Esophagus squamous epithelium (tissue), 5 donors: Measurements from ENCODE around the gene RAB8A. TPM values are rescaled to one million over a fixed set of nuclear protein-coding genes. Genes with fewer than 3 reads are reported as not detected.

Experiments used
- DNase-seq: peaks from one replicate; lab custom pipeline; 2025; lab: John Stamatoyannopoulos, UW
- H3K27ac ChIP-seq, 4 donors: fragments of 200-600 bp; sonication (generic); one replicate each; pipeline ENCODE4 v1.5.1; 2016 to 2019; ENCODE audit warnings: mild to moderate bottlenecking in 1 of 4
- H3K27me3 ChIP-seq, 4 donors: fragments of 200-600 bp; sonication (generic); 1 replicate in 3 of 4; 2 replicates in 1 of 4; pipeline versions ENCODE4 v1.5.1 to v1.6.0; 2017 to 2021; ENCODE audit warnings: antibody characterized with exemption in 1 of 4
- H3K36me3 ChIP-seq, 3 donors: fragments of 200-600 bp; sonication (generic); one replicate each; pipeline ENCODE4 v1.5.1; 2016 to 2019
- H3K4me1 ChIP-seq, 3 donors: fragments of 200-600 bp; sonication (generic); one replicate each; pipeline ENCODE4 v1.5.1; 2017 to 2019
- H3K4me3 ChIP-seq, 4 donors: fragments of 200-600 bp; sonication (generic); 1 replicate in 3 of 4; 2 replicates in 1 of 4; pipeline ENCODE4 v1.5.1; 2016 to 2019; ENCODE audit warnings: mild to moderate bottlenecking in 2 of 4, moderate library complexity in 1 of 4
- H3K9me3 ChIP-seq, 3 donors: fragments of 200-600 bp; sonication (generic); one replicate each; pipeline ENCODE4 v1.5.1; 2016 to 2019
- POLR2A ChIP-seq, 4 donors: fragments of 450-650 bp; IDR thresholded peaks; one replicate each; pipeline ENCODE4 v1.6.1; 2017; ENCODE audit warnings: antibody characterized with exemption in 4 of 4, mild to moderate bottlenecking in 4 of 4, moderate library complexity in 3 of 4
- WGBS, 2 donors: methylation state at CpG; one replicate each; pipeline ENCODE4 v1.1.5; 2018; 5-methylcytosine and 5-hydroxymethylcytosine counted together
- intact Hi-C: fragments of 100-400 bp; cut with DNase I; formaldehyde crosslinking; loops from one replicate; pipeline ENCODE4 v1.15.0; 2022
- total RNA-seq, 4 donors: library from RNA; depleted of rRNA; stranded (reverse); fragments of >200 nt; gene quantifications; one replicate each; pipeline ENCODE4 v1.1.0, GENCODE V29; 2016
- TF ChIP-seq, protein P1 (sequence below), 6 experiments: fragments of 450-650 bp in 4 of 6; fragments of 200-600 bp in 2 of 6; sonication (generic) in 2 of 6; IDR thresholded peaks; one replicate each; pipeline ENCODE4 v1.5.1; 2016 to 2019; ENCODE audit warnings: antibody characterized with exemption in 6 of 6, mild to moderate bottlenecking in 4 of 6, moderate library complexity in 4 of 6
- donor health status: DM: yes; HTN: yes; CAD: no.

The RAB8A gene
- total RNA-seq, 4 donors from 2014 or later, result 39.5 to 70.9 (median 46.4) TPM

DNA sequence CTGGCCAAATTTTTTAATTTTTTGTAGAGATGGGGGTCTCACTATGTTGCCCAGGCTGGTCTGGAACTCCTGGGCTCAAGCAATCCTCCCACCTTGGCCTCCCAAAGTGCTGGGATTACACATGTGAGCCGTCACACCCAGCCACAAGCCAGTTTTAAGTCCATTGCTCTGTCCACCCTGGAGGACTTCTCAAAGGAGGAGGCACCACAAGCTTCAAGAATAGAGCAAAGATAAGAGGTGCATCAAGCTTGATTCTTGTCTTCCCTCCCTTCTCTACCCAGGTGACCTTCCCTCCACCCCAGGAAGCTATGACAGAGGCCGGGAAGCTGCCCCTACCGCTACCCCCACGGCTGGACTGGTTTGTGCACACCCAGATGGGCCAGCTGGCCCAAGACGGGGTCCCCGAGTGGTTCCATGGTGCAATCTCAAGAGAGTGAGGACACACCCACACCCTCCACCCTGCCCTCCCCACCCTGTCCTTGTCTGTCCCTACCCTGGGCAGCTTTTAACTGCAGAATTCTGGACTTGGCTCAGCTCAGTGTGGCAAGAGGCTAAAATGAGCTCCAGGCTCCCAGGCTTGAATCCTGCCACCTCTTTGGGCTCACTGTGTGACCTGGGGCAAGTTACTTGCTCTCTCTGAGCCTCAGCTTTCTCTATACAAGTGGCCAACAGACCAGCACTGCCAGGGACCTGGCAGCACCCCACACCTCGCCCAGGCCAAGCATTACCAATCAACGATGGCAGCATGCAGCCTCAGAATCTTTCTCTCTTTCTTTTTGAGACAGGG, 36.9 kb downstream of the RAB8A start:
- no peak for TF ChIP-seq POLR2A (IDR thresholded peaks at IDR 0.05)
- TF ChIP-seq, protein P1, sequence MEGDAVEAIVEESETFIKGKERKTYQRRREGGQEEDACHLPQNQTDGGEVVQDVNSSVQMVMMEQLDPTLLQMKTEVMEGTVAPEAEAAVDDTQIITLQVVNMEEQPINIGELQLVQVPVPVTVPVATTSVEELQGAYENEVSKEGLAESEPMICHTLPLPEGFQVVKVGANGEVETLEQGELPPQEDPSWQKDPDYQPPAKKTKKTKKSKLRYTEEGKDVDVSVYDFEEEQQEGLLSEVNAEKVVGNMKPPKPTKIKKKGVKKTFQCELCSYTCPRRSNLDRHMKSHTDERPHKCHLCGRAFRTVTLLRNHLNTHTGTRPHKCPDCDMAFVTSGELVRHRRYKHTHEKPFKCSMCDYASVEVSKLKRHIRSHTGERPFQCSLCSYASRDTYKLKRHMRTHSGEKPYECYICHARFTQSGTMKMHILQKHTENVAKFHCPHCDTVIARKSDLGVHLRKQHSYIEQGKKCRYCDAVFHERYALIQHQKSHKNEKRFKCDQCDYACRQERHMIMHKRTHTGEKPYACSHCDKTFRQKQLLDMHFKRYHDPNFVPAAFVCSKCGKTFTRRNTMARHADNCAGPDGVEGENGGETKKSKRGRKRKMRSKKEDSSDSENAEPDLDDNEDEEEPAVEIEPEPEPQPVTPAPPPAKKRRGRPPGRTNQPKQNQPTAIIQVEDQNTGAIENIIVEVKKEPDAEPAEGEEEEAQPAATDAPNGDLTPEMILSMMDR (IDR thresholded peaks at IDR 0.05), result no peak
- no peaks in the 10 kb centered on the region for H3K9me3 ChIP-seq
- no peaks in the 10 kb centered on the region for H3K36me3 ChIP-seq
- no peak for DNase-seq
- H3K4me1 ChIP-seq, result peaks cover 0 to 7% (median 7%) of the 10 kb centered on the region in 3 donors
- 55 to 65% methylated on average over 7 to 8 of the region's 8 CpGs for WGBS, 2 donors
- H3K27ac ChIP-seq, result peak overlapping the region in 1 of 4 donors; percentile 21
- H3K27me3 ChIP-seq, result peaks cover 0 to 5% (median 0%) of the 10 kb centered on the region in 4 donors
- no peak overlapping the region for H3K4me3 ChIP-seq
- intact Hi-C loops, result no loop called here

DNA sequence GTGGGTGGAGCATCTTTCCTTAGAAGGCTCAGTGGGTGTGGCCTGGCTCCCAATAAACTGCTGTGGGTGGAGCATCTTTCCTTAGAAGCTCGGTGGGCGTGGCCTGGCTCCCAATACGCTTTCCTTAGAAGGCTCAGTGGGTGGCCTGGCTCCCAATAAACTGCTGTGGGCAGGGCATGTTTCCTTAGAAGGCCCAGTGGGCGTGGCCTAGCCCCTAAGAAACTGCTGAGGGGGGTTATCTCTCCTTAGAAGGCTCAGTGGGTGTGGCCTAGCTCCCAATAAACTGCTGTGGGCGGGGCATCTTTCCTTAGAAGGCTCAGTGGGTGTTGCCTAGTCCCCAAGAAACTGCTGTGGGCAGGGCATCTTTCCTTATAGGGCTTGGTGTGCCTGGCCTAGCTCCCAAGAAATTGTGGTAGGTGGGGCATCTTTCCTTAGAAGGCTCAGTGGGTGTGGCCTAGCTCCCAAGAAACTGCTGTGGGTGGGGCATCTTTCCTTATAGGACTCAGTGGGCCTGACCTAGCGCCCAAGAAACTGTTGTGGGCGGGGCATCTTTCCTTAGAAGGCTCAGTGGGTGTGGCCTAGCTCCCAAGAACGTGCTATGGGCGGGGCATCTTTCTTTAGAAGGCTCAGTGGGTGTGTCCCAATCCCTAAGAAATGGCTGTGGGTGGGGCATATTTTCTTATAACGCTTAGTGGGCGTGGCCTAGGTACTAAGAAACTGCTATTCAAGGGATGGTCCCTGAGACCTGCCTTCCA, 42.1 kb downstream of the RAB8A start:
- TF ChIP-seq POLR2A (IDR thresholded peaks at IDR 0.05), result no peak
- TF ChIP-seq, protein P1 (IDR thresholded peaks at IDR 0.05), result no peak
- Histone ChIP-seq H3K27ac (no peak overlapping the region), H3K9me3 (no peaks in the 10 kb centered on the region), H3K36me3 (no peaks in the 10 kb centered on the region), H3K4me1 (peaks cover 0 to 3% (median 2%) of the 10 kb centered on the region in 3 donors), H3K27me3 (no peaks in the 10 kb centered on the region), H3K4me3 (no peak overlapping the region)
- intact Hi-C loops, result no loop called here
- WGBS, 2 donors, result 63 to 78% methylated on average over 5 to 6 of the region's 11 CpGs
- no peak for DNase-seq

DNA sequence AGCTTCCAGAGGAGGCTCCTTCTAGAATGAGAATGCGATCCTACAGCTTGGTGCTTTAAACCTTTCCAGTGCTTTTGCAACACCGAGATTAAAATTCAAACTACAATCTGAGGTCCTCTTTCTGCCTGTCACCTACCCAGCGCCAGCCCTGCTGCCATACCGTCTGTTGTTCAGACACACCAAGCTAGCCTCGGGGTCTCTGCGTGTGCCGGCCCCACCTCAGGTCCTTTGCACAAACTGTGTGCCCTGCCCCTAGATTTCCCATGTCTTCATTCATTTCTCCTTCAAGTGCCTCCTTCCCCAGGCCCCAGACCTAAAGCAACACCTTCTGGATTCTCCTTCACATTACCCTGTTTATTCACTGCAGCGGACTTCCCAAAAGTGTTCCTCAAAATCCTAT, 42.9 kb downstream of the RAB8A start:
- TF ChIP-seq, protein P1 (IDR thresholded peaks at IDR 0.05), result no peak
- TF ChIP-seq POLR2A (IDR thresholded peaks at IDR 0.05), result no peak
- Histone ChIP-seq H3K27ac (no peak overlapping the region), H3K4me3 (no peak overlapping the region), H3K4me1 (no peaks in the 10 kb centered on the region), H3K27me3 (no peaks in the 10 kb centered on the region), H3K36me3 (no peaks in the 10 kb centered on the region), H3K9me3 (no peaks in the 10 kb centered on the region)
- 83 to 90% methylated on average over 8 of the region's 8 CpGs for WGBS, 2 donors
- intact Hi-C loops, result no loop called here
- no peak for DNase-seq

DNA sequence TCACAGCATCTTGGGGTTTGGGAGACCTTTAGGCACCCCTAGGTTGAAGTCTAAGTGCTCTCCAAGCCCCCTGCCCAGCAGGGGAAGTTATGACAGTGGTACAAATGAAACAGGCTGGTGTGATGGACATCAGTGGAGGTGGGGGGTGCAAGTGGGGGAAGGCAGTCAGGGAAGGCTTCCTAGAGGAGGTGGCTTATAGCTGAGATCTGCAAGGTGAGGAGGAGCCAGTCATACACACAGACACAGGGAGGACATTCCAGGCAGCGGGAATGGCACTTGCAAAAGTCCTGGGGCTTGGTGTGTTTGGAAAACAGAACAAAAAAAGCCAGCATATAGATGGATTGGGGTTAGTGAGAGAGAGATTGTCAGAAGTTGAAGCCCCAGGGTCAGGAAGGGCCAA, 43.4 kb downstream of the RAB8A start:
- TF ChIP-seq POLR2A (IDR thresholded peaks at IDR 0.05), result no peak
- TF ChIP-seq, protein P1 (IDR thresholded peaks at IDR 0.05), result no peak
- Histone ChIP-seq H3K27ac (no peak overlapping the region), H3K4me1 (no peaks in the 10 kb centered on the region), H3K9me3 (no peaks in the 10 kb centered on the region), H3K27me3 (no peaks in the 10 kb centered on the region), H3K4me3 (no peak overlapping the region), H3K36me3 (no peaks in the 10 kb centered on the region)
- intact Hi-C loops, result no loop called here
- DNase-seq, result no peak
- WGBS, 2 donors, result 67 to 93% methylated on average over 1 of the region's 1 CpG

DNA sequence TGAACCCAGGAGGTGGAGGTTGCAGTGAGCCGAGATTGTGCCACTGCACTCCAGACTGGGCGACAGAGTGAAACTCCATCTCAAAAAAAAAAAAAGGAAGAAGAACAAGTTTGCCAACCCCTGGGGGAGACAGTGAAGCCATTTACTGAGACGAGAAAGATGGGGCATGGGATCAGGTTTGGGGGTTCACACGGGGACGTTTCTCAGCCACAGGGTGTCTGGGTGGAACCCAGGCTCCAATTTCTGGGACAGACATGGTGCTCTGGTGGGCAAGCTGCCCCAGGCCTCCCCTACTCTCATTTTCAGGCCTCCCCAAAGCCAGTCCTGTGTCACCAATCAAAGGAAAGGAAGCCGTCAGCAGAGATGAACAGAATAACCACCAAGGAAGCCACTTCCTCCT, 45.2 kb downstream of the RAB8A start:
- H3K4me3 ChIP-seq, result no peak overlapping the region
- intact Hi-C loops, result no loop called here
- H3K9me3 ChIP-seq, result no peaks in the 10 kb centered on the region
- H3K27ac ChIP-seq, result no peak overlapping the region
- no peak for DNase-seq
- 69 to 85% methylated on average over 5 to 6 of the region's 6 CpGs for WGBS, 2 donors
- TF ChIP-seq POLR2A (IDR thresholded peaks at IDR 0.05), result no peak
- TF ChIP-seq, protein P1 (IDR thresholded peaks at IDR 0.05), result no peak
- H3K36me3 ChIP-seq, result no peaks in the 10 kb centered on the region
- no peaks in the 10 kb centered on the region for H3K27me3 ChIP-seq
- peaks cover 0 to 14% (median 0%) of the 10 kb centered on the region in 3 donors for H3K4me1 ChIP-seq
